Activated CD8-positive, alpha-beta T cell treated with anti-CD3 and anti-CD28 coated beads for 36 hours (primary cell): ENCODE data around the gene SLC29A2. TPM values are rescaled to one million over a fixed set of nuclear protein-coding genes. Genes with fewer than 3 reads are reported as not detected.

Experiments used
- ATAC-seq: fragments of 200-7000 bp; cut with Tn5 transposase; one replicate; pipeline ENCODE4 v1.10.0; 2021; ENCODE audit warnings: mild to moderate bottlenecking, moderate library complexity
- CTCF ChIA-PET: fragments of 350-600 bp; sonication (Branson Sonifier 250); formaldehyde crosslinking; loops from one replicate; lab custom pipeline; 2021; ENCODE audit warnings: antibody characterized with exemption; lab: Charles Lee
- POLR2A ChIA-PET: fragments of 350-600 bp; sonication (Branson Sonifier 250); formaldehyde crosslinking; loops from one replicate; lab custom pipeline; 2021; ENCODE audit warnings: antibody characterized with exemption; lab: Charles Lee
- DNase-seq: peaks from one replicate; pipeline ENCODE4 v3.0.0-alpha.2; 2020
- H3K27ac Mint-ChIP-seq: one replicate; pipeline ENCODE4 v1.8.0; 2021; ENCODE audit warnings: mild to moderate bottlenecking, mixed read lengths
- H3K27me3 Mint-ChIP-seq: one replicate; pipeline ENCODE4 v1.8.0; 2021; ENCODE audit warnings: mixed read lengths
- H3K36me3 Mint-ChIP-seq: one replicate; pipeline ENCODE4 v1.8.0; 2021; ENCODE audit warnings: low read depth, mixed read lengths
- H3K4me1 Mint-ChIP-seq: one replicate; pipeline ENCODE4 v1.8.0; 2021; ENCODE audit warnings: low read depth, mixed read lengths
- H3K4me3 Mint-ChIP-seq: one replicate; pipeline ENCODE4 v1.8.0; 2021; ENCODE audit warnings: mild to moderate bottlenecking, moderate library complexity, mixed read lengths
- H3K9me3 Mint-ChIP-seq: one replicate; pipeline ENCODE4 v1.8.0; 2021; ENCODE audit warnings: mixed read lengths
- CTCF ChIP-seq: fragments of 200-600 bp; IDR thresholded peaks from one replicate; pipeline ENCODE4 v1.8.0; 2022; ENCODE audit warnings: antibody characterized with exemption, mild to moderate bottlenecking
- intact Hi-C: fragments of 100-400 bp; cut with micrococcal nuclease; formaldehyde crosslinking; loops from one replicate; pipeline ENCODE4 v1.10.0; 2022
- total RNA-seq, 2 experiments: library from RNA; stranded (reverse); gene quantifications; one replicate each; pipeline ENCODE4 v1.2.3, GENCODE V29; 2021

The SLC29A2 gene
- total RNA-seq, 2 experiments from 2014 or later, result 11.8 to 12.2 TPM

GRCh38 chr11:66315921-66316811, 55.4 kb downstream of the SLC29A2 start:
- H3K4me1 Mint-ChIP-seq, result peaks cover 52% of the 10 kb centered on the region
- ChIA-PET POLR2A (interaction anchor here (0.7 to 6.9 kb wide), 8 partner anchors 18 to 483 kb away, joined by 3 to 38 read pairs (median 4); partner anchors contain the start of genes B4GAT1, BRMS1, RIN1 and SNX32), CTCF (interaction anchor here (1.1 to 10.2 kb wide), 4 partner anchors 11 to 457 kb away, joined by 3 to 149 read pairs (median 72); partner anchors contain the start of gene RIN1)
- H3K27ac Mint-ChIP-seq, result peak overlapping the region; percentile 97
- H3K4me3 Mint-ChIP-seq, result peak overlapping the region; percentile 80
- peaks cover 6% of the 10 kb centered on the region for H3K9me3 Mint-ChIP-seq
- ATAC-seq, result no peak
- TF ChIP-seq CTCF, result no peak
- peak; percentile 71 for DNase-seq
- H3K27me3 Mint-ChIP-seq, result no peaks in the 10 kb centered on the region
- peaks cover 12% of the 10 kb centered on the region for H3K36me3 Mint-ChIP-seq
- intact Hi-C loops, result no loop called here

GRCh38 chr11:66315498-66315885, 56.1 kb downstream of the SLC29A2 start:
- peaks cover 6% of the 10 kb centered on the region for H3K9me3 Mint-ChIP-seq
- TF ChIP-seq CTCF, result no peak
- H3K27me3 Mint-ChIP-seq, result no peaks in the 10 kb centered on the region
- CTCF ChIA-PET, result interaction anchor here (1.1 to 10.2 kb wide), 4 partner anchors 17 to 456 kb away, joined by 3 to 149 read pairs (median 88); partner anchors contain the start of genes B4GAT1, BRMS1 and RIN1
- POLR2A ChIA-PET, result interaction anchor here (0.7 to 6.9 kb wide), 4 partner anchors 19 to 33 kb away, joined by 3 to 38 read pairs (median 4); partner anchors contain the start of genes RIN1 and YIF1A
- H3K4me3 Mint-ChIP-seq, result peak overlapping the region; percentile 80
- peak overlapping the region; percentile 97 for H3K27ac Mint-ChIP-seq
- ATAC-seq (no peak), DNase-seq (peak; percentile 35)
- H3K36me3 Mint-ChIP-seq, result peaks cover 12% of the 10 kb centered on the region
- intact Hi-C loops, result no loop called here
- H3K4me1 Mint-ChIP-seq, result peaks cover 52% of the 10 kb centered on the region

GRCh38 chr11:66314561-66315497, 56.7 kb downstream of the SLC29A2 start:
- H3K4me1 Mint-ChIP-seq, result peaks cover 50% of the 10 kb centered on the region
- ChIA-PET POLR2A (interaction anchor here (0.7 to 6.9 kb wide), 6 partner anchors 18 to 57 kb away, joined by 3 to 38 read pairs (median 4); partner anchors contain the start of genes RIN1 and SLC29A2), CTCF (interaction anchor here (1.0 to 10.2 kb wide), 6 partner anchors 18 to 455 kb away, joined by 3 to 149 read pairs (median 36); partner anchors contain the start of genes B4GAT1, BRMS1, MRPL11 and RIN1)
- no peaks in the 10 kb centered on the region for H3K27me3 Mint-ChIP-seq
- DNase-seq (no peak), ATAC-seq (no peak)
- peaks cover under 1% of the 10 kb centered on the region for H3K9me3 Mint-ChIP-seq
- TF ChIP-seq CTCF, result no peak
- intact Hi-C loops, result loop anchor here (5.0 kb wide), 2 partner anchors 32 to 72 kb away; partner anchors contain the start of genes B4GAT1 and BRMS1
- H3K36me3 Mint-ChIP-seq, result peaks cover 7% of the 10 kb centered on the region
- peak overlapping the region; percentile 80 for H3K4me3 Mint-ChIP-seq
- peak overlapping the region; percentile 97 for H3K27ac Mint-ChIP-seq

- DNase-seq (no peak), ATAC-seq (no peak)
- ChIA-PET CTCF (interaction anchor here (1.0 to 10.2 kb wide), 6 partner anchors 8 to 125 kb away, joined by 3 to 149 read pairs (median 42); partner anchors contain the start of genes B4GAT1, BRMS1, MRPL11 and RIN1), POLR2A (interaction anchor here (1.3 to 6.9 kb wide), 10 partner anchors 10 to 107 kb away, joined by 3 to 38 read pairs (median 8); partner anchors contain the start of genes BRMS1, RAB1B, RIN1 and SLC29A2)
- H3K4me1 Mint-ChIP-seq, result peaks cover 45% of the 10 kb centered on the region
- peak overlapping the region; percentile 80 for H3K4me3 Mint-ChIP-seq
- no peak for TF ChIP-seq CTCF
- peaks cover 7% of the 10 kb centered on the region for H3K36me3 Mint-ChIP-seq
- intact Hi-C loops, result loop anchor here (5.0 kb wide), 2 partner anchors 33 to 73 kb away; partner anchors contain the start of genes B4GAT1 and BRMS1
- no peaks in the 10 kb centered on the region for H3K27me3 Mint-ChIP-seq
- H3K27ac Mint-ChIP-seq, result peak overlapping the region; percentile 97
- H3K9me3 Mint-ChIP-seq, result no peaks in the 10 kb centered on the region
Observed at GRCh38 chr11:66314186-66314501, 57.4 kb downstream of the SLC29A2 start.
